Upper lobe of left lung (tissue), 6 donors: Measurements from ENCODE around the gene GRAMD1A. TPM values are rescaled to one million over a fixed set of nuclear protein-coding genes. Genes with fewer than 3 reads are reported as not detected.
"Not testable (repeated sequence)": the region's sequence is repeated elsewhere in the genome, so short reads cannot be mapped to it uniquely, and the experiment has no call there.

Experiments
- ATAC-seq, 2 donors: fragments of 200-7000 bp; cut with Tn5 transposase; one replicate each; pipeline ENCODE4 v1.9.1; 2022; ENCODE audit warnings: mild to moderate bottlenecking in 2 of 2, moderate library complexity in 2 of 2; ENCODE audit not compliant: low FRiP score in 2 of 2
- DNase-seq, 2 donors: peaks; one replicate each; pipeline ENCODE4 v3.0.0-alpha.2; 2019 to 2020
- H3K27ac ChIP-seq, 4 donors: fragments of 200-600 bp; sonication (generic); one replicate each; pipeline ENCODE4 v1.5.1; 2016 to 2019
- H3K27me3 ChIP-seq, 4 donors: fragments of 200-600 bp; sonication (generic); one replicate each; pipeline ENCODE4 v1.5.1; 2017 to 2019
- H3K36me3 ChIP-seq, 4 donors: fragments of 200-600 bp; sonication (generic); one replicate each; pipeline ENCODE4 v1.5.1; 2016 to 2019
- H3K4me1 ChIP-seq, 4 donors: fragments of 200-600 bp; sonication (generic); one replicate each; pipeline ENCODE4 v1.5.1; 2018 to 2019
- H3K4me3 ChIP-seq, 4 donors: fragments of 200-600 bp; sonication (generic); one replicate each; pipeline ENCODE4 v1.5.1; 2017 to 2019; ENCODE audit warnings: mild to moderate bottlenecking in 2 of 4, moderate library complexity in 1 of 4
- H3K9me3 ChIP-seq, 4 donors: fragments of 200-600 bp; sonication (generic); one replicate each; pipeline ENCODE4 v1.5.1; 2018 to 2019
- CTCF ChIP-seq, 6 experiments: fragments of 450-650 bp in 4 of 6; fragments of 200-600 bp in 2 of 6; sonication (generic) in 2 of 6; IDR thresholded peaks; one replicate each; pipeline ENCODE4 v1.5.1; 2016 to 2019; ENCODE audit warnings: antibody characterized with exemption in 6 of 6
- EP300 ChIP-seq, 4 donors: sonication (generic); formaldehyde crosslinking; IDR thresholded peaks; one replicate each; pipeline ENCODE4 v1.5.1; 2017; ENCODE audit warnings: antibody characterized with exemption in 4 of 4, control low read depth in 2 of 4
- POLR2A ChIP-seq, 4 donors: fragments of 450-650 bp; IDR thresholded peaks; one replicate each; pipeline ENCODE4 v1.5.1; 2016 to 2017; ENCODE audit warnings: antibody characterized with exemption in 4 of 4, mild to moderate bottlenecking in 2 of 4
- POLR2AphosphoS5 ChIP-seq, 2 donors: sonication (generic); formaldehyde crosslinking; IDR thresholded peaks; one replicate each; pipeline ENCODE4 v1.5.1; 2017; ENCODE audit warnings: antibody characterized with exemption in 2 of 2
- WGBS, 2 donors: methylation state at CpG; one replicate each; pipeline ENCODE4 v1.1.5; 2017 to 2018; 5-methylcytosine and 5-hydroxymethylcytosine counted together
- total RNA-seq, 6 donors: library from RNA; depleted of rRNA in 4 of 6; stranded (reverse); fragments of >200 nt in 4 of 6; gene quantifications; one replicate each; pipeline versions ENCODE4 v1.1.0 to v1.2.1, GENCODE V29; 2016 to 2021
- donor health status: DM: no; HTN: no; CAD: no; lungs with moderate emphysema.
- donor health status: DM: no; HTN: yes; CAD: no; lungs with severe emphysema.

Gene GRAMD1A
- total RNA-seq, 6 donors from 2014 or later = 85.1 to 206 (median 119) TPM

- no peak for ATAC-seq
- Histone ChIP-seq H3K9me3 (no peaks in the 10 kb centered on the region), H3K36me3 (no peaks in the 10 kb centered on the region), H3K27me3 (no peaks in the 10 kb centered on the region), H3K27ac (peak overlapping the region; percentile 59 to 99 (median 82)), H3K4me1 (peaks cover 43 to 48% (median 46%) of the 10 kb centered on the region in 4 donors), H3K4me3 (no peak overlapping the region)
- TF ChIP-seq CTCF (IDR thresholded peaks at IDR 0.05) (no peak), POLR2A (IDR thresholded peaks at IDR 0.05) (no peak), EP300 (IDR thresholded peaks at IDR 0.05) (no peak), POLR2AphosphoS5 (IDR thresholded peaks at IDR 0.05) (no peak)
- 63 to 68% methylated on average over 2 to 9 of the region's 9 CpGs for WGBS, 2 donors
- DNase-seq = no peak
Observed at GRCh38 chr19:34994286-34994642, 5.9 kb upstream of the GRAMD1A start.

- Histone ChIP-seq H3K36me3 (no peaks in the 10 kb centered on the region), H3K27ac (peak overlapping the region; percentile 59 to 99 (median 82)), H3K9me3 (no peaks in the 10 kb centered on the region), H3K4me1 (peaks cover 48 to 54% (median 50%) of the 10 kb centered on the region in 4 donors), H3K4me3 (no peak overlapping the region), H3K27me3 (no peaks in the 10 kb centered on the region)
- no peak for TF ChIP-seq POLR2AphosphoS5 (IDR thresholded peaks at IDR 0.05)
- peak in 1 of 4 donors; percentile 41 for TF ChIP-seq POLR2A (IDR thresholded peaks at IDR 0.05)
- TF ChIP-seq EP300 (IDR thresholded peaks at IDR 0.05) = no peak
- no peak for TF ChIP-seq CTCF (IDR thresholded peaks at IDR 0.05)
- peak in 1 of 2 donors; percentile 86 for DNase-seq
- peak; percentile 45 to 71 for ATAC-seq
- WGBS, 2 donors = 58 to 62% methylated on average over 11 to 17 of the region's 17 CpGs
Observed at GRCh38 chr19:34994643-34995541, 5.2 kb upstream of the GRAMD1A start.

- ATAC-seq (no peak), DNase-seq (no peak)
- Histone ChIP-seq H3K4me3 (no peak overlapping the region), H3K27me3 (no peaks in the 10 kb centered on the region), H3K36me3 (no peaks in the 10 kb centered on the region), H3K4me1 (peaks cover 48 to 55% (median 50%) of the 10 kb centered on the region in 4 donors), H3K27ac (peak overlapping the region in 3 of 4 donors; percentile 97 to 99 (median 99)), H3K9me3 (no peaks in the 10 kb centered on the region)
- WGBS, 2 donors = 85 to 89% methylated on average over 8 of the region's 8 CpGs
- TF ChIP-seq CTCF (IDR thresholded peaks at IDR 0.05) = no peak
- peak in 1 of 4 donors; percentile 10 for TF ChIP-seq POLR2A (IDR thresholded peaks at IDR 0.05)
- no peak for TF ChIP-seq POLR2AphosphoS5 (IDR thresholded peaks at IDR 0.05)
Observed at GRCh38 chr19:34995551-34995950, 4.6 kb upstream of the GRAMD1A start.

DNA sequence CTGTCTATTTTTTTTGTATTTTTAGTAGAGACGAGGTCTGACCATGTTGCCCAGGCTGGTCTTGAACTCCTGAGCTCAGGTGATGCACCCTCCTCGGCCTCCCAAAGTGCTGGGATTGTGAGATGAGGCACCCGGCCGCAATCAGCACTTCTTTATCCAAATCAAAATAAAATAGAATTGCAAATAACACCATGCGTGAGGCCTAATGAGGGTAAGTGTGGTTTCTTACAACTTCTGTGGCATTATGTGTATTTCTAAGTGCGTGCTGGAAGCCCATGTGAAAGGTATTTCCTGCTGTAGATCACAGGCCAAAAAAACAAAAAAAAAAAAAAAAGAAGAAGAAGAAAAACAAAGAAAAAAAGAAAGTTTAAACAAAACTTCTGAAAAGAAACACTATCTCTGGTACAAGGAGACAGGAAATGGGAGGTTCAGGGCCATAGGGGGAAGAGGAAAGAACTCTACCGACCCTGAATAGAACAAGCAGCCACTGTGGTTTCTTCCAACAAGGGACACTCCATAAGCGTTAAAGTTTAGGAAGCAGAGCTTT is 3.0 kb upstream of the GRAMD1A start:
- WGBS, 2 donors = 40 to 49% methylated on average over 8 of the region's 8 CpGs
- no peaks in the 10 kb centered on the region for H3K27me3 ChIP-seq
- DNase-seq (no peak), ATAC-seq (no peak)
- peaks cover 58 to 67% (median 60%) of the 10 kb centered on the region in 4 donors for H3K4me1 ChIP-seq
- H3K36me3 ChIP-seq = peaks cover 0 to 3% (median 0%) of the 10 kb centered on the region in 4 donors
- peak overlapping the region; percentile 58 to 99 (median 98) for H3K27ac ChIP-seq
- H3K9me3 ChIP-seq = no peaks in the 10 kb centered on the region
- TF ChIP-seq POLR2AphosphoS5 (IDR thresholded peaks at IDR 0.05) = no peak
- no peak for TF ChIP-seq CTCF (IDR thresholded peaks at IDR 0.05)
- no peak for TF ChIP-seq POLR2A (IDR thresholded peaks at IDR 0.05)
- no peak for TF ChIP-seq EP300 (IDR thresholded peaks at IDR 0.05)
- no peak overlapping the region for H3K4me3 ChIP-seq

DNA sequence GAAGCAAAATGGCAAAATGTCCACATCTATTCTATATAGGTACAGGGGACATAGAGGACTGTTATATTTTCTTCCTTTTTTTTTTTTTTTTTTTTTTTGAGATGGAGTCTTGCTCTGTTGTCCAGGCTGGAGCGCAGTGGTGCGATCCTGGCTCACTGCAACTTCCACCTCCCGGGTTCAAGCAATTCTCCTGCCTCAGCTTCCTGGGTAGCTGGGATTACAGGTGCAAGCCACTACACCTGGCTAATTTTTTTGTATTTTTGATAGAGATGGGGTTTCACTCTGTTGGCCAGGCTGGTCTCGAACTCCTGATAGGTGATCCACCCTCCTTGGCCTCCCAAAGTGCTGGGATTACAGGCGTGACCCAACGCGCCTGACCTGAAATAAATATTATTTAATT is 1.9 kb upstream of the GRAMD1A start:
- not testable (repeated sequence) for ATAC-seq

More for the DNA sequence above, 1.9 kb upstream of the GRAMD1A start:
- 89 to 94% methylated on average over 7 of the region's 7 CpGs for WGBS, 2 donors
- H3K4me1 ChIP-seq = peaks cover 69 to 78% (median 71%) of the 10 kb centered on the region in 4 donors
- H3K9me3 ChIP-seq, H3K27me3 ChIP-seq, H3K4me3 ChIP-seq, DNase-seq: not testable (repeated sequence)
- peaks cover 0 to 12% (median 0%) of the 10 kb centered on the region in 4 donors for H3K36me3 ChIP-seq
- peak overlapping the region; percentile 97 to 99 (median 99) for H3K27ac ChIP-seq
